HEK293 (cell line): Measurements from ENCODE around the gene EMC9.

Experiments used
- CTCF ChIA-PET: fragments of 350-600 bp; formaldehyde crosslinking; extraction: SDS; loops from one replicate; lab custom pipeline; 2021; ENCODE audit warnings: antibody characterized with exemption; lab: Yijun Ruan, JAX
- POLR2A ChIA-PET: fragments of 300-600 bp; formaldehyde crosslinking; extraction: SDS; loops from one replicate; lab custom pipeline; 2020; ENCODE audit warnings: antibody characterized with exemption, inconsistent platforms; lab: Yijun Ruan, JAX
- H3K27ac ChIP-seq: fragments of 200-500 bp; sonication (Bioruptor generic); 2 replicates; pipeline ENCODE4 v1.5.1; 2014; ENCODE audit warnings: low read depth, low read length, control low read depth, inconsistent platforms; ENCODE audit errors: extremely low read depth
- H3K36me3 ChIP-seq, 2 experiments: fragments of 200-500 bp in 1 of 2; sonication (Bioruptor generic) in 1 of 2; 1 replicate in 1 of 2; 2 replicates in 1 of 2; pipeline ENCODE4 v1.5.1; 2014 to 2017; ENCODE audit warnings: inconsistent platforms in 2 of 2, low read length in 2 of 2; ENCODE audit not compliant: control insufficient read depth in 2 of 2, insufficient read depth in 1 of 2
- H3K4me1 ChIP-seq: fragments of 200-500 bp; sonication (Bioruptor generic); 2 replicates; pipeline ENCODE4 v1.5.1; 2014; ENCODE audit warnings: mild to moderate bottlenecking, low read length, inconsistent platforms; ENCODE audit not compliant: control insufficient read depth, insufficient read depth
- H3K4me3 ChIP-seq: 2 replicates; pipeline ENCODE4 v1.5.1; 2011; ENCODE audit warnings: low read depth, mild to moderate bottlenecking, control low read depth, low read length, moderate library complexity
- H3K9me3 ChIP-seq: fragments of 200-500 bp; sonication (Bioruptor generic); 2 replicates; pipeline ENCODE4 v1.5.1; 2014; ENCODE audit warnings: low read depth, low read length, inconsistent platforms; ENCODE audit not compliant: control insufficient read depth, insufficient read depth
- BCL11B ChIP-seq: fragments of 450-650 bp; formaldehyde crosslinking; IDR thresholded peaks from 2 replicates; pipeline ENCODE4 v1.5.1; 2016; ENCODE audit warnings: low read depth, missing biosample characterization, missing genetic modification characterization
- FEZF1 ChIP-seq: fragments of 450-650 bp; formaldehyde crosslinking; IDR thresholded peaks from 2 replicates; pipeline ENCODE4 v1.5.1; 2016; ENCODE audit warnings: missing biosample characterization, missing genetic modification characterization
- SP3 ChIP-seq: fragments of 450-650 bp; formaldehyde crosslinking; IDR thresholded peaks from 2 replicates; pipeline ENCODE4 v1.5.1; 2016; ENCODE audit warnings: missing biosample characterization, missing genetic modification characterization
- ZIC2 ChIP-seq: fragments of 450-650 bp; formaldehyde crosslinking; IDR thresholded peaks from 2 replicates; pipeline ENCODE4 v1.5.1; 2016; ENCODE audit warnings: missing biosample characterization, missing genetic modification characterization
- ZNF184 ChIP-seq: fragments of 450-650 bp; IDR thresholded peaks from 2 replicates; pipeline ENCODE4 v1.5.1; 2018; ENCODE audit warnings: missing biosample characterization, mild to moderate bottlenecking, missing genetic modification characterization
- ZNF404 ChIP-seq: fragments of 450-650 bp; formaldehyde crosslinking; IDR thresholded peaks from 2 replicates; pipeline ENCODE4 v1.5.1; 2017; ENCODE audit warnings: missing biosample characterization, missing genetic modification characterization
- ZNF654 ChIP-seq: fragments of 450-650 bp; formaldehyde crosslinking; IDR thresholded peaks from 2 replicates; pipeline ENCODE4 v1.5.1; 2016; ENCODE audit warnings: low read depth, missing biosample characterization, missing genetic modification characterization
- ZNF660 ChIP-seq: fragments of 450-650 bp; IDR thresholded peaks from 2 replicates; pipeline ENCODE4 v1.5.1; 2018; ENCODE audit warnings: missing biosample characterization, mild to moderate bottlenecking, missing genetic modification characterization
- ZNF707 ChIP-seq: fragments of 450-650 bp; formaldehyde crosslinking; IDR thresholded peaks from 2 replicates; pipeline ENCODE4 v1.5.1; 2016; ENCODE audit warnings: missing biosample characterization, missing genetic modification characterization
- ZXDB ChIP-seq: fragments of 450-650 bp; formaldehyde crosslinking; IDR thresholded peaks from 2 replicates; pipeline ENCODE4 v1.5.1; 2016; ENCODE audit warnings: missing biosample characterization, missing genetic modification characterization
- TF ChIP-seq, protein P1 (sequence below): fragments of 450-650 bp; formaldehyde crosslinking; IDR thresholded peaks from 2 replicates; pipeline ENCODE4 v1.5.1; 2016; ENCODE audit warnings: missing biosample characterization, missing genetic modification characterization
- TF ChIP-seq, protein P2 (sequence below): fragments of 450-650 bp; formaldehyde crosslinking; IDR thresholded peaks from 2 replicates; pipeline ENCODE4 v1.5.1; 2016; ENCODE audit warnings: missing biosample characterization, missing genetic modification characterization
- TF ChIP-seq, protein P3 (sequence below): fragments of 450-650 bp; formaldehyde crosslinking; IDR thresholded peaks from 2 replicates; pipeline ENCODE4 v1.5.1; 2016; ENCODE audit warnings: missing biosample characterization, missing genetic modification characterization
- TF ChIP-seq, protein P4 (sequence below): fragments of 450-650 bp; formaldehyde crosslinking; IDR thresholded peaks from 2 replicates; pipeline ENCODE4 v1.5.1; 2016; ENCODE audit warnings: missing biosample characterization, missing genetic modification characterization

EMC9 gene

DNA sequence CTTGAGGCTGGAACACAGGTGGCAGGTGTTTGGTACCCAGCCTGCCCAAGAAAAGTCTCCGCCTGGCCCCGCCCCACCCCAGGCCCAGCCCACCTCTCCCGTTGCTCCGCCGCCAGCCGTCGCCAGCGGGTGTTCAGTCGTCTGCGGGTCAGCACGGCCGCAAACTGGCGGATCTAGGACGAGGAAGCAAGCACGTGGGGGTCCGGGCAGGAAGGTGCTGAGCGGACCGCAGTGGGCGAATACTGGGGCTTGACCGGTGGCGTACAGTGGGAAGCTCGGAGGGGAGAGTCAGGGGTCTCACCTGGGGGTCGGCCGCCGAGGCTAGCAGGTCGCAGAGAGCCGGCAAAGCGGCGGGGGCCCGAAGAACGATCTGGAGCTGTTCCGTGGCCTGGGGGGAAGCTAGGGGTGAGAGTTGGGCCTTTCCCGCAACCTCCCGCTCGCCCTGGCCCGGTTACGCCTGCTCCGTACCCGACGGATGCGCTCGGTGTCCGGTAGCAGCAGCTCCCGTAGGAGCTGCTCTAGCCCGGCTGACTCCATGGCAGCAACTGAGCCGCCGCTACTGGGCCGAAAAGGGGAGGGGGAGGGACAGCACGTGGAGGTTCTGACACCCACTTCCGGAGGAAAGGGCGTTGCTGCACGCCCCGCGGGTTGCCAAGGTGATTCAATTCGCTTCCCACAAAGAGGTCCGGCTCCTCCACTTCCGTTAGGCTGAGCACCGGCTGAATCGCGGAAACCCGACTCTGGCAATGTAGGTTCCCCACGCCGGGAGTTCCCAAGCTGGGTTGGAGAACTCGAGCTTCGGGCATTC lies 47.1 kb upstream of the EMC9 start, which contains the start of gene IPO4 (continued):
- peak; percentile 98 for TF ChIP-seq ZNF660 (tag by site-specific recombination)
- TF ChIP-seq, protein P1, sequence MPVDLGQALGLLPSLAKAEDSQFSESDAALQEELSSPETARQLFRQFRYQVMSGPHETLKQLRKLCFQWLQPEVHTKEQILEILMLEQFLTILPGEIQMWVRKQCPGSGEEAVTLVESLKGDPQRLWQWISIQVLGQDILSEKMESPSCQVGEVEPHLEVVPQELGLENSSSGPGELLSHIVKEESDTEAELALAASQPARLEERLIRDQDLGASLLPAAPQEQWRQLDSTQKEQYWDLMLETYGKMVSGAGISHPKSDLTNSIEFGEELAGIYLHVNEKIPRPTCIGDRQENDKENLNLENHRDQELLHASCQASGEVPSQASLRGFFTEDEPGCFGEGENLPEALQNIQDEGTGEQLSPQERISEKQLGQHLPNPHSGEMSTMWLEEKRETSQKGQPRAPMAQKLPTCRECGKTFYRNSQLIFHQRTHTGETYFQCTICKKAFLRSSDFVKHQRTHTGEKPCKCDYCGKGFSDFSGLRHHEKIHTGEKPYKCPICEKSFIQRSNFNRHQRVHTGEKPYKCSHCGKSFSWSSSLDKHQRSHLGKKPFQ (tag by site-specific recombination) = no peak
- no peak for TF ChIP-seq ZNF654
- no peak for TF ChIP-seq BCL11B
- TF ChIP-seq, protein P2, sequence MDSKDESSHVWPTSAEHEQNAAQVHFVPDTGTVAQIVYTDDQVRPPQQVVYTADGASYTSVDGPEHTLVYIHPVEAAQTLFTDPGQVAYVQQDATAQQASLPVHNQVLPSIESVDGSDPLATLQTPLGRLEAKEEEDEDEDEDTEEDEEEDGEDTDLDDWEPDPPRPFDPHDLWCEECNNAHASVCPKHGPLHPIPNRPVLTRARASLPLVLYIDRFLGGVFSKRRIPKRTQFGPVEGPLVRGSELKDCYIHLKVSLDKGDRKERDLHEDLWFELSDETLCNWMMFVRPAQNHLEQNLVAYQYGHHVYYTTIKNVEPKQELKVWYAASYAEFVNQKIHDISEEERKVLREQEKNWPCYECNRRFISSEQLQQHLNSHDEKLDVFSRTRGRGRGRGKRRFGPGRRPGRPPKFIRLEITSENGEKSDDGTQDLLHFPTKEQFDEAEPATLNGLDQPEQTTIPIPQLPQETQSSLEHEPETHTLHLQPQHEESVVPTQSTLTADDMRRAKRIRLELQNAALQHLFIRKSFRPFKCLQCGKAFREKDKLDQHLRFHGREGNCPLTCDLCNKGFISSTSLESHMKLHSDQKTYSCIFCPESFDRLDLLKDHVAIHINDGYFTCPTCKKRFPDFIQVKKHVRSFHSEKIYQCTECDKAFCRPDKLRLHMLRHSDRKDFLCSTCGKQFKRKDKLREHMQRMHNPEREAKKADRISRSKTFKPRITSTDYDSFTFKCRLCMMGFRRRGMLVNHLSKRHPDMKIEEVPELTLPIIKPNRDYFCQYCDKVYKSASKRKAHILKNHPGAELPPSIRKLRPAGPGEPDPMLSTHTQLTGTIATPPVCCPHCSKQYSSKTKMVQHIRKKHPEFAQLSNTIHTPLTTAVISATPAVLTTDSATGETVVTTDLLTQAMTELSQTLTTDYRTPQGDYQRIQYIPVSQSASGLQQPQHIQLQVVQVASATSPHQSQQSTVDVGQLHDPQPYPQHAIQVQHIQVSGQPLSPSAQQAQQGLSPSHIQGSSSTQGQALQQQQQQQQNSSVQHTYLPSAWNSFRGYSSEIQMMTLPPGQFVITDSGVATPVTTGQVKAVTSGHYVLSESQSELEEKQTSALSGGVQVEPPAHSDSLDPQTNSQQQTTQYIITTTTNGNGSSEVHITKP (tag by site-specific recombination) = peak; percentile 45; the same call in 1 of the 2 replicates
- TF ChIP-seq, all 188 proteins: peak for 79

DNA sequence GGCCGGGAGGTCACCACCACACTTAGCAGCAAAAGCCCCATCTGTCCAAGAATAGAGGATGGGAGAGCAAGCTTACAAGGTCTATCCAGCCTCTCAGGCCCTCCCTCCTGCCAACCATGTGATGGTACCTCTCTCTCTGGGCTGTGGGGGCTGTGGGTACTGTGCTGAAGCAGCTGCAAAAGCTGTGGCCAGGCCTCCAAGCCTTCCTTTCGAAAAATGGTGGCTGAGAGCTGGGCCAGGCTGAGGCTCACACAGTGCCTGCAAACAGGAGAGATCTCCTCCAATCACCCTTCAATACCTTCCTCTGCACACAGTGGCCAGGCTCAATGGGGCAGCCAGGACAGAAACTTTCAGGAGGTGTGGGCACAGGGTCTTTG lies 46.1 kb upstream of the EMC9 start:
- Histone ChIP-seq H3K27ac (no peak overlapping the region), H3K36me3 (peaks cover 6 to 81% of the 10 kb centered on the region in 2 experiments)
- CTCF ChIA-PET = interaction anchor here (0.6 to 3.0 kb wide), 2 partner anchors 26 to 211 kb away, joined by 3 to 12 read pairs; partner anchors contain the start of gene IRF9
- TF ChIP-seq, protein P3, sequence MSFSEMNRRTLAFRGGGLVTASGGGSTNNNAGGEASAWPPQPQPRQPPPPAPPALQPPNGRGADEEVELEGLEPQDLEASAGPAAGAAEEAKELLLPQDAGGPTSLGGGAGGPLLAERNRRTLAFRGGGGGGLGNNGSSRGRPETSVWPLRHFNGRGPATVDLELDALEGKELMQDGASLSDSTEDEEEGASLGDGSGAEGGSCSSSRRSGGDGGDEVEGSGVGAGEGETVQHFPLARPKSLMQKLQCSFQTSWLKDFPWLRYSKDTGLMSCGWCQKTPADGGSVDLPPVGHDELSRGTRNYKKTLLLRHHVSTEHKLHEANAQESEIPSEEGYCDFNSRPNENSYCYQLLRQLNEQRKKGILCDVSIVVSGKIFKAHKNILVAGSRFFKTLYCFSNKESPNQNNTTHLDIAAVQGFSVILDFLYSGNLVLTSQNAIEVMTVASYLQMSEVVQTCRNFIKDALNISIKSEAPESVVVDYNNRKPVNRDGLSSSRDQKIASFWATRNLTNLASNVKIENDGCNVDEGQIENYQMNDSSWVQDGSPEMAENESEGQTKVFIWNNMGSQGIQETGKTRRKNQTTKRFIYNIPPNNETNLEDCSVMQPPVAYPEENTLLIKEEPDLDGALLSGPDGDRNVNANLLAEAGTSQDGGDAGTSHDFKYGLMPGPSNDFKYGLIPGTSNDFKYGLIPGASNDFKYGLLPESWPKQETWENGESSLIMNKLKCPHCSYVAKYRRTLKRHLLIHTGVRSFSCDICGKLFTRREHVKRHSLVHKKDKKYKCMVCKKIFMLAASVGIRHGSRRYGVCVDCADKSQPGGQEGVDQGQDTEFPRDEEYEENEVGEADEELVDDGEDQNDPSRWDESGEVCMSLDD = no peak
- TF ChIP-seq ZIC2 (no peak), SP3 (tag by site-specific recombination) (no peak), ZXDB (no peak), BCL11B (no peak), ZNF184 (no peak), ZNF707 (tag by site-specific recombination) (no peak), FEZF1 (tag by site-specific recombination) (no peak), ZNF404 (tag by site-specific recombination) (no peak)
- TF ChIP-seq, protein P4, sequence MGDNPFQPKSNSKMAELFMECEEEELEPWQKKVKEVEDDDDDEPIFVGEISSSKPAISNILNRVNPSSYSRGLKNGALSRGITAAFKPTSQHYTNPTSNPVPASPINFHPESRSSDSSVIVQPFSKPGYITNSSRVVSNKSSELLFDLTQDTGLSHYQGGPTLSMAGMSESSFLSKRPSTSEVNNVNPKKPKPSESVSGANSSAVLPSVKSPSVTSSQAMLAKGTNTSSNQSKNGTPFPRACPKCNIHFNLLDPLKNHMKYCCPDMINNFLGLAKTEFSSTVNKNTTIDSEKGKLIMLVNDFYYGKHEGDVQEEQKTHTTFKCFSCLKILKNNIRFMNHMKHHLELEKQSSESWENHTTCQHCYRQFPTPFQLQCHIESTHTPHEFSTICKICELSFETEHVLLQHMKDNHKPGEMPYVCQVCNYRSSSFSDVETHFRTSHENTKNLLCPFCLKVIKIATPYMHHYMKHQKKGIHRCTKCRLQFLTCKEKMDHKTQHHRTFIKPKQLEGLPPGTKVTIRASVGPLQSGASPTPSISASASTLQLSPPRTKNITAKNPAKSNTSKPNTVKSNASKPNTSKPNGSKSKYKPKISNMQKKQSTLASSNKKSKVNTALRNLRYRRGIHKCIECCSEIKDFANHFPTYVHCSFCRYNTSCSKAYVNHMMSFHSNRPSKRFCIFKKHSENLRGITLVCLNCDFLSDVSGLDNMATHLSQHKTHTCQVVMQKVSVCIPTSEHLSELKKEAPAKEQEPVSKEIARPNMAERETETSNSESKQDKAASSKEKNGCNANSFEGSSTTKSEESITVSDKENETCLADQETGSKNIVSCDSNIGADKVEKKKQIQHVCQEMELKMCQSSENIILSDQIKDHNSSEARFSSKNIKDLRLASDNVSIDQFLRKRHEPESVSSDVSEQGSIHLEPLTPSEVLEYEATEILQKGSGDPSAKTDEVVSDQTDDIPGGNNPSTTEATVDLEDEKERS (tag by site-specific recombination) = no peak
- TF ChIP-seq, all 188 proteins: peak for 0
- POLR2A ChIA-PET = interaction anchor here (1.0 to 2.0 kb wide), 3 partner anchors 8 to 51 kb away, joined by 4 to 10 read pairs (median 5); partner anchors contain the start of genes CHMP4A, PSME1 and TM9SF1
- H3K4me1 ChIP-seq = peaks cover 7% of the 10 kb centered on the region; the same call in 1 of the 2 replicates
- H3K9me3 ChIP-seq = no peaks in the 10 kb centered on the region
- peak overlapping the region; percentile 84; the same call in 1 of the 2 replicates for H3K4me3 ChIP-seq
